A673 (cell line): Measurements from ENCODE around the gene BRI3.

Source experiments
- CTCF ChIP-seq: fragments of 300-800, 200-600 bp; sonication (generic); conservative IDR thresholded peaks from 2 replicates; pipeline ENCODE4 v1.5.1; 2017; ENCODE audit warnings: low read depth, mild to moderate bottlenecking, antibody characterized with exemption, low read length, moderate library complexity, mixed read lengths
- EZH2 ChIP-seq: fragments of 200-600 bp; sonication (generic); IDR thresholded peaks from 2 replicates; pipeline ENCODE4 v1.6.1; 2017; ENCODE audit warnings: borderline replicate concordance, low read depth, mild to moderate bottlenecking, mixed read lengths, antibody characterized with exemption, low read length; ENCODE audit not compliant: poor library complexity, severe bottlenecking

- TF ChIP-seq EZH2 (no peak), CTCF (no peak)
These were observed 57.6 kb downstream of the BRI3 start for GRCh38 chr7:98339043-98339442.
